GM18868 (cell line): Measurements from ENCODE around the gene ZNF362.
A peak's percentile ranks its signal among the peaks of the same experiment; 100 is the strongest.

ENCODE experiments used
- ATAC-seq: cut with Tn5 transposase; IDR thresholded peaks from one replicate; pipeline ENCODE4 v1.9.1; 2021; ENCODE audit warnings: mild to moderate bottlenecking, moderate library complexity; ENCODE audit not compliant: unreplicated experiment

Gene ZNF362

DNA sequence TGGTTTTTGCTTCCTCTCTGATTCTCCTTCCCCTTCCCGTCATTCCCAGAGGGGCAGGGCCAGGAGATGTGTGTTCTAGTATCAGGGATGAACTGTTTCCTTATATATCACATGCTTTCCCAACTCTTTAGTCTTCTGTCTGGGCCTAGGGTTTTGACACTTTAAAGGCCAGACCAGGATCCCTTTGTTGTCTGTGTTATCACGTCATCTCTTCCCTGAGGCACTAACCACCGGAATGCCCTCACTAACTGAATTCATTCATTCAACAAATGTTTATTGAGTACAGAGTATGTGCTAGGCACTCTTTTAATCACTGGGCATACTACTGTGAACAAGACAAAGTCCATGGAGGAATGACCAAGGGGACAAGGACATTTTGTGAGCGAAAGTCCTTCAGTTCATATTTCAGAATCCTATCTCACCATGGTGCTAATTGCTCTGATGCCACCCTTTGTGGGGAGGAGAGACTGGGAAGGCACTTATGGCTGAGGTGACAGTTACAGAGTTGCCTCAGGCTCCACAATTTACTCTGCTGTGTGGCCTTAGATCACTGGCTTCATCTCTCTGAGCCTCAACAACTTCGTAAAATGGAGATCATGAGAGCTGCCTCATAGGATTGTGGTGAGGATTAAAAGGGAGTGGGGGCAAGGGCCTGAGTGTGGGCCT lies 12.0 kb upstream of the ZNF362 start:
- no peak for ATAC-seq

DNA sequence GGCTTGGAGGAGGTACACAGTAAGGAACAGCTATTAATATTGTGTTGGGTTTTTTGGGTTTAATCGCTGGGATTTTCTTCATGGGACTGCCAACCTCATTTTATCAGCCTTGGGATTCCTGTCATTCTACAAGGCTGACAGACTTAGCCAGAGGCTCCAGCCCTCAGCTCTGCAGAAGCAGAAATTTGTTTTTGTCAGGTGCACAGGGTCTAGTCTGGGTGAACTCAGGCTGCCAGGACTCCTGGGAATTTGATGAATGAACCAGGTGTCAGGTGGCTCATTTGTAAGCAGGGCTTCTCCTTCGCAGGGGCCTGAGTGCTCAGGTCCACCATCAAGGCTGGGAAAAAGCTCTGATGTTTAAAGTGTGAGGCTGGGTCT lies 11.5 kb upstream of the ZNF362 start:
- no peak for ATAC-seq

DNA sequence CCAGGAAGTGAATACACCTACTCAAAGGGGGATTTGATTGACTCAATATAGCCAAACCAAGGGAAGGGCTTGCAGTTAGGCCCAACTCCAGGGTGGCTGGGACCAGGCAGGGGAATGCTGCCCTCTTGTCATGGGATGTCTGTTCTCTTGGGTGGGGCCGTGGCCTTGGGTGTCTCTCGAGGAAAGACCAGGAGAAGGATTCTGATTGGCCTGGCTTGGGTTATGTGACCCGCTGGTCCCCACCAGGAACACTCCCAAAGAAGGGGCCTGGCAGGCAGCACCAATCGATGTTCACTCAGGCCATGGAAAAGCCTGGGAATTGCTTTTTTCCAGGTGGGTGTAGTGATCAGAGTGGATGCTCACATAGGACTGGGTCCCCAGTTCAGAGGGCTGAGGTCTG lies 10.1 kb upstream of the ZNF362 start:
- no peak for ATAC-seq

DNA sequence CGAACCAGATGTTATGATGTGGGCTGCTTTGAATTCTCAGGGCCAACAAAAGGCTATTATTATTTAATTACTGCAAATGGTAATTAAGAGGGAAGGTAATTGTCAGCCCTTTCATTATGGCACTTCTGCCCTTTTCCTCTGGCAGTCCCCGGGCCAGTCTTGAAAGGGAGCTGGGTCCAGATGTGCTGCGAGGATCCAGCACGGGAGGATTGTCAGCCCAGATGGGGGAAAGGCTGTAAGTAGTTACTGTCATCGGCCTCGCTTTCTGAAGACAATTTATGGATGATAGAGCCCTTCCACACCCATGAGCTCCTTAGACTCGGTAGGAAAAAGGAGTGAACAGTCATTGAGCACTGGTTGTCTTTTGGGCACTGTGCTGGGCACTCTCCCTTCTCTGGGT lies 8.7 kb upstream of the ZNF362 start:
- ATAC-seq, result no peak

DNA sequence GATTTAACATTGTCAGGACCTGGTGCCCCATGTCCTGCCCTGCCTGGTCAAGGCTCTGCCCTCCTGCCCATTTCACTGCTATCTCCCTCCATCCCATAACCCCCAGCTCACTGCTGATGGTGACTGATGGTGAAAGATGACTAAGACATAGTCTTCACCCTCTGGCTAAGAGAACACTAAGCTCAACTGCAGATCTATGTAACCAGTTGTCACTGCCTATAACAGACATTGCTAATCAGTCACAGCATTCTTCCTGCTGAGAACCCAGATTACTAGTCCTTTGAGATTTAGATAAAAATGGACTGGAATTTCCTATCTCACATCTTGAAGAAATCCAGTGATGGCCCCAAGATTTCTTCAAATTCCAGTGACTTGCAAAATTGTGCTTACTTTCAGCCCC lies 8.0 kb upstream of the ZNF362 start:
- no peak for ATAC-seq

DNA sequence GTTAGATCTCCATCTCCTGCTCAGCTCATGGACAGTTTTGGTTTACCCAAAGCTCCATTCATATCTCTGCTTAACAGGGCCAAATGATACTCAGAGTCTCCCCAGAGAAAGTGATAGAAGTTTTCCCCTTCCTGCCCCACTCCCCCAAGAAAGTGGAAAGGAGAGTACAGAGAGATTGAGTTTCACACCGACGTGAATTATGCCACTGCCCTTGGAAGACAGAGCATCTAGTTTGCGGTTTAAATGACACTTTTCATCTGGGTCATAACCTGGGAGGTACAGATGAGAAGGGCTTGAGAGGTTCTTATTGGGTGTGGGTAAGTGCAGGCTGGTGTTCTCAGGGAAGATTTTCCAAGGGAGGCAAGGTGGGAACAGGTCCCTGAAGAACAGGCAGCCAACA lies 6.9 kb upstream of the ZNF362 start:
- no peak for ATAC-seq

DNA sequence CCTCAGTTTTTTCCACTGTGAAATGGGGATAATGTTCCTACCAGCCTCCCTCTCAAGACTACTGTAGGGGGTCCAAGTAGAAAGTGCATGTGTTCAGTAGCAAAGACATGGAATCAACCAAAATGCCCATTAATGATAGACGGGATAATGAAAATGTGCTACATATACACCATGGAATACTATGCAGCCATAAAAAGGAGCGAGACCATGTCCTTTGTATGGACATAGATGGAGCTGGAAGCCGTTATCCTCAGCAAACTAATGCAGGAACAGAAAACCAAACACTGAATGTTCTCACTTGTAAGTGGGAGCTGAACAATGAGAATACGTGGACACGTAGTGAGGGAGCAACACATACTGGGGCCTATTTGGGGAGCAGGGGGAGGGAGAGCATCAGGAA lies 6.1 kb upstream of the ZNF362 start:
- no peak for ATAC-seq

DNA sequence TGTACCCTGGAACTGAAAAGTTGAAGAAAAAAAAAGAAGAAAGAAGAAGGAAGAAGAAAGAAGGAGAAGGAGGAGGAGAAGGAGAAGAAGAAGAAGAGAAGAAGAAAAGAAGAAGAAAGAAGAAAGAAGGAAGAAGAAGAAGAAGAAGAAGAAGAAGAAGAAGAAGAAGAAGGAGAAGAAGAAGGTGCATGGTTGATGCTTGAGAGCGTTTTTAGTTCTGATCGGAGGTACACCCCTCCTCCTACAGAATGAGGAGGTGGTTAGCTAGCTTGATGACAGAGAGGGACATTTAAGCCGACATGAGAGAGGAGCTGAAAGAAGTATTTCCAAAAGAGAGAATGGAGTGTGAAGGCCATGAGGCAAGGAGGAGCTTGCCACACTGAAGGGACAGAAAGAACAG lies 5.6 kb upstream of the ZNF362 start:
- no peak for ATAC-seq

DNA sequence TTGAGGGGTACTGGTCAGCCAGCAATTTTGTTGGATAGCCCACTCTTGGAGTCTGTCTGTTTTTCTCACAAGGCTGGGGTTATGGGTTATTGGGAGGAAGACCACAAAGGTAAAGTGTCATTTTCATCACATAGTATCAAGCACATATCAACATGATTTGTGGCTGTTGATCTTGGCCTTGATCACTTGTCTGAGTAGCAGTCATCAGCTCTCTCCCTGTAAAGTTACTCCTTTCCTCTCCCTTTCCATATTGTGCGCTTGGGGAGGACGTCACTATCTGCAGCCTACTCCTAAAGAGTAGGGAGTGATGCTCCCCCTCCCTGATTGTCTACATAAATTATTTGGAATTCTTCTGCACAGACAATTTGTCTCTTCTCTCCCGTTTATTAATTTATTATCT lies 1.8 kb upstream of the ZNF362 start:
- ATAC-seq, result no peak

DNA sequence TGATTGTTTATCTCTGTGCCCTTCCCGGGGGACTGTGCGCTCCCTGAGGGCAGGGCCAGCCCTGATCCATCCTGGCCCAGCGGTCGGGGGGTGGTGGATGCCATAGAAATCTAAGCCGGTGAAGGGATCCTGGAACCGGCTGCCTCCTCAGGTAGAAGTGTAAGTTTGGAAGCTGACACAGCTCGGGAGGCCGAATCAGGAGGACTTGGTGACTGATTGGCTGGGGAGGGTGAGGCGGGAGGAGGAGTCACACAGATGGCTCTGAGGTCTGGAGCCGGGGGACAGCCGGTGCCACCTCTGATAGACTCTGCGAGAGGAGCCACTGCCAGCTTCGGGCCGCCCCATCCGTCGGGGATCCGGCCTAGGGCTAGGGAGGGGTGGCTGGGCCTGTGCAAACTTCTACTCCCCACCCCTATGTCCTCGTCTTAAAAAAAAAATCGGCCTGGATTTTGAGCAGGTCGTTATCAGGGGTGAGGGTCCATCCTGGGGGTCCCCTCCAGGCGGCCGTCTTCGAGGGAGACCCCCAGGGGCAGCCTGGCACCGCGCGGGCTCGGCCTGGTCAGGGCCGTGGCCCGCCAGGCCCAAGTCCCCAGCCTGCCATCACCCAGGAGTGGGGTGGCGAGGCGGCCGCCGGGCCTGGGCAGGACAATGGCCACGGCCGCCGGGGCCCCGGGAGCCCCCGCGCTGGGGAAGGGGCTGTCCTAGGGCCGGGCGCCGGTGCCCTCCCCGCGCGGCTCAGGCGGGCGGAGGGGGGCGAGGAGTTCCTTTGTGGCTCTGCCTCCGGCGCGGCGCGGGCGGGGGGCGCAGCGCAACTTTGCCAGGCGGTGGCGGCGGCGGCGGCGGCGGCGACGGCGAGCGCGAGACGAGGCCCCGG lies 708 bp upstream of the ZNF362 start:
- ATAC-seq, result peak; percentile 52

DNA sequence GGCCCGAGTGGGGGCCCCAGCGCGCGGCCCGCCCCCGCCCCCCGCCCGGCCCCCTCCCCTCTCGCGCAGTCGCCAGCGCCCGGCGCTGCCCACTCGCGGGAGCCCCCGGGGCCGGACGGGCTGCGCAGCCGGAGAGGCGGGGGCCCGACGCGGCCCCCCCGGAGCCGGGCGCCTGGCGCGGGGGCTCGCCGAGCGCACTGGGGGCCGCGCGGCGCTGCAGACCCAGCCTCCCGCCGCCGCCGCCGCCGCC lies 146 bp upstream of the ZNF362 start:
- ATAC-seq, result no peak

DNA sequence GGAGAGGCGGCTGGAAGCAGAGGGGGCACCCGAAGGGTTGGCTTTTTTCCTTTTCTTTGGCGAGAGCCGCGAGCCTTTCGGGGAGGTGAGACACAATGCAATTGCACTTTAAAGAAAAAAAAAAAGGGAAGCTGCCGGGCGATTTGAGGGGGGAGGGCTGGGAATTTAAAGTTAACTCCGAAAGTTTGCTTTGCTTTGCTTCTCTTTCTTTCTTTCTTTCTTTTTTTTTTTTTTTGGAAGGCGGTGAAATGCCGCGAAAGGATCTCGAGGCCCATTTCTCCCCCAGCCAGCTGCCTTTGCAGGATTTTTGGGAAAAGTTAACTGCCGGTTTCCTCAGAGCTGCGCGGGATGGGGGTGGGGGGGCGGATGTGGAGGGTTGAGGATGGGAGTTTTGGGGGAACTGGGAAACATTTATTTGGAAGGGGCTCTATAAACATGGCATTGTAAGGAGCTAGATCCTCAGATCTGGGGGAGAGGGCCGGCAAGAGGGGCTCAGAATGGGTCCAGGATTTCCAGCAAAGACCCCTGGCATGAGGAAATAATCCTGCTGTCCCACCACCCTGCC lies 997 bp downstream of the ZNF362 start:
- no peak for ATAC-seq

DNA sequence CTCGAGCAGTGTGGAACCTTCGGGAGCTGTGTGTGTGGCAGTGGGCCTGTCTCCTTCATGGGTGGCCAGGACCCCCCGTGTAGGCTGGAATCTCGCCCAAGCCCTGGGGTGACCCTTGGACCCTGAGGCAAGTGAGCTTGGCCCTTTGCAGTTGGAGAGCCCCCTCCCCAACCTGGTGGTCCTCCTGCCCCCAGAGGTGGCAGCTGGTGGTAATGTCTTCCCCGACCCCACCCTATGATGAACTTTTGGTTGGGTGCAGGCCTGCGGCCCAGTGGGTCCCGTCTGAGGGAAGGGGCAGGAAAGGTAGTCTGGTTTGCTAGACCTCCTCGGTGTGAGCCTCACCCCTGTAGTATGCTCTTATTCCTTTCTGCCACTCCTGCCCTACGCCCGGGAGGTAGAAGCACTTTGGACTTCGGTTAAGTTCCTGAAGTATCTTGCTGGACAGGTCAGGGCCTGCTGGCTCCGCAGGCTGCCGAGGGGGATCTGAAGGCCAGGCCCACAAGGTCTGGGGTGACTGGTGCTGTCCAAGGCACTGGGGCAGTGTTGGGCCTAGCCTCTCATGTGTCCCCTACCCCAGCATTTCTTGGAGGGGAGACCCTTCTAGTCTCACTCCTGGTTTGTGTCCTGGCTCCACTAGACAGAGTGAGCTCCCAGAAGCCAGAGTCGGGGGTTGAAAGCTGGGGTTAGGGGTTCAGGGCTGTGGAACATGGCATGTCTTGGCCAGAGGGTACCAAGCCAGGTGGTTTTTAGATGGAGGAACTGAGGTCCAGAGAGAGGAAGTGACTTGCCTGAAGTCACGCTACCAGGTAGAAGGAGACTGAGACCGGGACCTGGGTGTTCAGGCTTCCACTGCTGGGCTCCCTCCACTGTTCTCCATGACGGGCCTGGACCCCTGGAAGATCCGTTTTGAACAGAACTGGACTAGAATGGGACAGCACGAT lies 1.8 kb downstream of the ZNF362 start:
- no peak for ATAC-seq

DNA sequence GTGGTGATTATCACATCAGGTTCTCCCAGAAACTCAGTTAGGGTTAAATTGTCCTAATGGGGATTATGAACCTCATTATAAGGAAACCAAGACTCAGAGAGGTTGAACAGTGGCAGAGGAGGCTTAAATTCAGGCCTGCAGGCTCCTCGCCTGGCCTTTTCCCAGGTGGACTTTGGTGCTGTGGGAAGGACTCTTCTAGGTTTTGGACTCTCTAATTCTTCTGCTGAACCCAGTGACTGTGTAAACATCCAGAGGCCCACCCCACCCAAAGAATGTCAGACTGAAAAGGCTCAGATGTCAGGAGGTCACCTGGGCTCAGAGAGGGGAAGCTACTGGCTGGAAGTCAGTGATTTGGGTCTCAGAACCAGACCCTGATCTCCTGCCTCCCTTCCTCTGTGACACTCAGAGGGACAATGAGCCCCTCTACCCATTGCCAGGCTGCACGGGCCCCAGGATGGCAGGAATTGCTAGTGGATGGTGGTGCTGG lies 2.5 kb downstream of the ZNF362 start:
- ATAC-seq, result no peak

DNA sequence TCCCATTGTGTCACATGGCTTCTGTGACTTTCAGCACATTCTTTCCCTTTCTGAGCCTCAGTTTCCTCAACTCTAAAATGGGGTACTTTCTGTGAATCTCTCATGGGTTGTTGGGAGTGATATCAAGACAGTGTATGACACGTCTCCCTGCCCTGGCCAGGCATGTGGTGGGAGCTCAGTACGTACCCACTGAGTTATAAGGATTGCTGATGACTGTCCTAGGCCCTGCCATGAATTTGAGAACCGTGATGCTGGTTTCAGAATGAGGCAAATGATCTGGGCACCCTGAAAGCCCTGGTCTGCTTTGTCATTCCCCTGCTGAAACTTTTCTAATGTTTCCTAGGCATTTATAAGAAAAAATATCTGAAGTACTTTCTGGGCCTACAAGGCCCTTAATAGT lies 3.6 kb downstream of the ZNF362 start:
- ATAC-seq, result no peak

DNA sequence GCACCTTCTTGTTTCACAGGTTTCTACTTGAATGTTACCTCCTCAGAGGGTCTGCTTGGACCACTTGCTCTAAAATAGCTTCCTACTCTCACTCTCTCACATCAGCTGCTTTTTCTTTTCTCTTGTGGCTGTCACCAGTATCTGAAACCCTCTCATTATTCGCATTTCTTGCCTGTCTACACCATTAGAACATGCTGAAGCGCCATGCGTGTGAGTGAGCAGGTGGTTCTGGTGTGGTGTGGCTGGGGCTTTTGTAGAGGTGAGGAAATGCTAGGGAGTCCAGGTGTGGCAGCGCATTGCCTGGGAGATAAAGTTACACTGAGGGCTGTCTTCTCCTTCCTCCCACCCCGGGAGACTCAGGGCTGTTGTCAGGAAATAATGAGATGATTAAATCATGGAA lies 4.1 kb downstream of the ZNF362 start:
- ATAC-seq, result no peak

DNA sequence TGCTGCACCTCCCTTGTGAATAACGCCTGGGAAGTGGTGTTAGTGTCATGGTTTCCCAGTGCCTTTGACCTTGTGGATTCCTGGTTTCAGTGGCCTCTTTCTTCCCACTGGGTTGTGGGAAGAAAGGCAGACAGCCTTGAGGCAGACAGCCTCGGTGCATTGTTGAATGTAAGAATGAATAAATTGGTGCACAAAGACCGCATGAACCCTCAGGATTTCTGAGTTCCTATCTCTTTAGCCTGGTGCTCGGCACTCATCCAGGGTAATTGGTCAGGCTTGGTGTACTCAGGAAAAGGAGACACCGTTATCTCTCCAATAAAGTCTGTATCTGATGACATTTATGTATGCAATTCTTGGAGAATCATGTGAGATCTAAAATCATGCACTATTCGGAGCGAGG lies 5.1 kb downstream of the ZNF362 start:
- no peak for ATAC-seq

DNA sequence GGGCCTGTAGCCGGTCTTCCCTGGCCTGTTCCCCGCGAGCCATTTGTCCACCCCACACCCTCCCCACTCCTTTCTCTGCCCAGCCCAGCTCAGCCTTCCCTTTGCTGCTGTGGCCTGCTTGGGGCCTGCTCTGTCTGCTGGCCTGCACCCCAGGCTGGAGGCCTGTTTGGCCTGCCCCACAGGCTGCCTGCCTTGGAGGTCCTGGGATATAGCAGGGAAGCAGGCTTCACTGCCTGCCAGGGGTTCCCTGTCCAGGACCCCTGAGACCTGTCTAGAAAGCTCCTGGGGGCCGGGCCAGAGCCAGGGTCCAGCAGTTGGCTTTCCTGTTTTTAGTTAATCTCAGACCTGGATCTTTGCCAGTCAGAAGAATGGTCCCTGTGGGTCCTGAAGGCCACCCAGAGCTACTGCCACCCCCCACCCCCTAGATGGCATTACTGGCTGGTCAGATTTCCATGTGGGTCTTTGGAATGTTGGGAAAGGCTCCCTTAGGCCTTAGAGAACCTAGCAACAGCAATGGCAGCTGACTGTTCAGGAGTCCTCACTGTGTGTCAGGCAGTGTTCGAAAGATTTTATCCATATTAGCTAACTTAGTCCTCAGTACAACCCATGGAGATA lies 7.7 kb downstream of the ZNF362 start:
- no peak for ATAC-seq

DNA sequence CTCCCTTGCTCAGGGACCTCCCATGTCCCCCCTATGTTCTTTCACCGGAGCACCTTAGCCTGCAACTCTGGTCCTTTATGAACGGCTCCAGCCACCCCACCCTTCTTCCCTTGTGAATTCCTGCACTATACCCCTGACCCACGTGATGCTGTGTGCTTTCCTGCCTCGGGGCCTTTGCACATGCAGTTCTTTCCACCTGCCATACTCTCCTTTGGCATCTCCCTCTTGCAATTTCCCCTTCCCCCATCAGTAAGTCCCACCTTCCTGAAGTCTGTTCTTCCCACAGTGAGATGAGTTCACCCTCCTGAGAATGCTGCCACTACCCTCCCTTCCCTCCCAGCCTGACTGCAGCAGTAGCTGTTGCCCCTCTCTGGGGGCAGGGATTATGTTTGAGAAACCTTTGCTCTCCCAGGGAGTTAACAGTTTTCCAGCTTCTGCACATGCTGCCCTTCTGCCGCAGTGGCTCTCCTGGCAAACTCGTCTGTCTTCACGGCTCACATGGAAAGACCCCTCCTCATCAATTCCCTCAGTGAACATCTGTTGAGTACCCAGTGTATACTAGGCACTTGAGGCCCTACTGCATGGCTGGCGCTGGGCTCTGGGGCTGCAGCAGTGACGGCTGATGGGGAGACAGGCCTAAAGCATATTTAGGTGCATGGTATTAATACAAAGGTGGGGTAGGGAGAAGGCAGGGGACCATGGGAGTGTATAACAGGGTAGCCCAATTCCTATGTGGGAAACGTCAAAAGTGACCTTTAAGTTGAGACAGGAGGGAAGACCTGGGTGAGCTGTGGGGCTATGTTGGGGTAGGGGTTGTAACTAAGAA lies 9.7 kb downstream of the ZNF362 start:
- no peak for ATAC-seq

DNA sequence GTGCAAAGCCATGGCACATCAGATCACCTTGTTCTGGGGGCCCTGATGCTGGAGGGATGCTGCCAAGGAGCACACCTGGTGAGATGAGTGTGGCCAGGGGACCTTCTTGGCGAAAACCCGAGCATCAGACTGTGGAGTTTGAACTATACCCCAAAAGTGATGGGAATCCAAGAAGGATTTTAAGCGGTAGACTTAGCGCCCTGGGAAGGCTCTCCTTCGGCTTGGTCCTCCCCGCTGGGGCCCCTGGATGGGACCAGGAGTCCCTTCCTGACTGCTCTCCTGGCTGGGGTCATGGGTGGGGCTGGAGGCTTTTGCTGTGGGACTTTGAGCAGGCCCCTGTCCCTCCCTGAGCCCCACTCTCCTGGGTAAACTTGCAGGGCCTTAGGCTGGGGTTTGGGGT lies 10.5 kb downstream of the ZNF362 start:
- no peak for ATAC-seq
